HG02870 (cell line): ENCODE results near the gene TNNC2.
"Not testable (repeated sequence)": the region's sequence is repeated elsewhere in the genome, so short reads cannot be mapped to it uniquely, and the experiment has no call there.

Experiments
- ATAC-seq: cut with Tn5 transposase; IDR thresholded peaks from one replicate; pipeline ENCODE4 v1.9.1; 2021; ENCODE audit warnings: mild to moderate bottlenecking, moderate library complexity; ENCODE audit not compliant: unreplicated experiment

The TNNC2 gene

GRCh38 chr20:45823949-45824835 lies 2.9 kb downstream of the TNNC2 start:
- no peak for ATAC-seq

GRCh38 chr20:45822857-45823256 lies 4.3 kb downstream of the TNNC2 start:
- ATAC-seq = no peak

- no peak for ATAC-seq
Measured at GRCh38 chr20:45821947-45822346, 5.2 kb downstream of the TNNC2 start.

DNA sequence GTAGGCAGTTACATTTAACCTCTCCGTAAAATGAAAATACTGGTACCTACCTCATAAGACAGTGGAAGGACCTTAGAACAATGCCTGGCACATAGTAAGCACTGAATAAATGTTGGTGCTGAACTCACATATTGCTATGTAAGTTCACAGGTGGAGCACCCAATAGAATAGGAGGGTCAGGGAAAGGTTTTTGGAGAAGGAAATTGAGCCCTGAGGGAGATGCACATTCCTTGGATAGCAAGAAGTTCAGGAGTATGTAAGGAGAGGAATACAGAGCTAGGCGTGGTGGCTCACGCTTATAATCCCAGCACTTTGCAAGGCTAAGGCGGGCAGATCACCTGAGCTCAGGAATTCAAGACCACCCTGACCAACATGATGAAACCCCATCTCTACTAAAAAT lies 7.6 kb downstream of the TNNC2 start:
- no peak for ATAC-seq

DNA sequence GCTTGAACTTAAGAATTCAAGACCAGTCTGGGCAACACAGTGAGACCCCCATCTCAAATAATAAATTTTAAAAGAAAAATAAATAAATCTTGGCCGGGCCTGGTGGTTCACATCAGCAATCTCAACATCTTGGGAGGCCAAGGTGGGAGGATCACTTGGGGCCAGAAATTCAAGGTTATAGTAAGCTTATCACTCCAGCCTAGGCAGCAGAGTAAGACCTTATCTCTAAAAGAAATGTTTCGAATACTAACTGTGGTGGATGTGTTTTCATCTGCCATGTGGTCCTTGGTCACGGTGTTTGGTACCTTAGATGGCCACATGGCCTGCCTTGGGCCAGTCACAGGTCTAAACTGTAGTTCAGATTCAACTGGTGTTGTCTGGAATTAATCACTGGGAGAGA lies 8.9 kb downstream of the TNNC2 start:
- ATAC-seq = no peak

- ATAC-seq = no peak
Measured at GRCh38 chr20:45817376-45818194, 9.5 kb downstream of the TNNC2 start.

DNA sequence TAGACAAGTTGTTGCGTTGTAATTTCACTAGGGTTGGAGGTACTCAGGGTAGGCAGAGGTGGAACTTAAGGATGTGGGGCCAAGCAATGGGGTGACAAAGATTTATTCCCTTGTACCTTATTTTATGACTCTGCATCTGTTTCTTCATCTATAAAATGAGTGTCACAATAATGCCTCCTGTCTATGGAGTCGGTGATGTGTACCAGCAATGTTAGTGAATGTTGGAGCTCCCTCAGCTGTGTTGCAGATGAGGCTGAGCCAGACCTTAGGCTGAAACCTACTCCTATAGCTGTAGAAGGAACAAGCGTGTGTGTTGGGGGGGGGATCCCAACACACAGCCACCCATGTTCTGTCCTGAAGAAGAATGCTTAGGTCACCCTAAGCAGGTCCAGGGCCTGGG lies 10.2 kb downstream of the TNNC2 start:
- ATAC-seq = no peak

DNA sequence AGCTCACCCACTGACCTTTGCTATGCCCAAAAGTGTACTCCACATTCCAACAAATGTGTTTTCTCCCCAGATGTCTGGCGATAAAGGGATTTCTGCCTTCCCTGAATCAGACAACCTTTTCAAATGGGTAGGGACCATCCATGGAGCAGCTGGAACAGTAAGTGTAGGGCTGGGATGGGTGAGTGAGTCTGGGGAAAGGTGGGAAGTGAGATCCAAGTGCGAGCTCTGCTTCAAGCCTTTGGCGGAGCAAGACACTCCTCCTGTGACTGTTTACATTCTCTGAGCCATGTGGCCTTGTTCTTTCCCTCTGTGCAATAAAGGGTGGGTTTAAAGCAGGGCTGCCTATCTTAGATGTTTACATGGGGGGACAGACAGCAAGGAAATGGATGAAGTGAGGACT lies 12.8 kb downstream of the TNNC2 start:
- ATAC-seq = no peak

DNA sequence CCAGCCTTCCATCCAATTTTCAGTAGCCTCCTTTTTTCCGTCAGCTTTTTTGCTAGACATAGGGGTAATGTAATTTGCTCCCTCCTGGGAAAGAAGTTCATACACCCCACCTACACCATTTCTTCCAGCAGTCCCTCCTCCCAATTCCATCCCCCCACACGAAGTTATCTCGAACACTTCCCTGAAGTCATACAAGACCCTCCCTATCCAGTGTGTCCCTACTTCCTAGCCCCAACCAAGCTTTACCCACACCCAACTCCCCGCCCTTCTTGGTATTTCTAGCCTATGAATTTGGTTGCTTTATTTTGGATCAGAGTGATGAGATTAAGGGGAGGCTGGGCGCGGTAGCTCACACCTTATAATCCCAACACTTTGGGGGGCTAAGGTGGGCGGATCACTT lies 13.6 kb downstream of the TNNC2 start:
- no peak for ATAC-seq

- no peak for ATAC-seq
Measured at GRCh38 chr20:45813006-45813340, 14.1 kb downstream of the TNNC2 start.

GRCh38 chr20:45812157-45813005 lies 14.7 kb downstream of the TNNC2 start, which contains the start of gene UBE2C:
TSS of gene UBE2C (plus strand) at chr20:45812644. CDS start at chr20:45812696, 52 bp downstream.
- peak; percentile 97 for ATAC-seq

GRCh38 chr20:45810191-45810970 lies 16.7 kb downstream of the TNNC2 start:
- no peak for ATAC-seq

- no peak for ATAC-seq
Measured at GRCh38 chr20:45801851-45802250, 25.3 kb downstream of the TNNC2 start.

- ATAC-seq = no peak
Measured at GRCh38 chr20:45798935-45799642, 28.0 kb downstream of the TNNC2 start.

- not testable (repeated sequence) for ATAC-seq
Measured at GRCh38 chr20:45797955-45798354, 29.2 kb downstream of the TNNC2 start.

GRCh38 chr20:45797510-45797909 lies 29.6 kb downstream of the TNNC2 start:
- ATAC-seq = not testable (repeated sequence)

DNA sequence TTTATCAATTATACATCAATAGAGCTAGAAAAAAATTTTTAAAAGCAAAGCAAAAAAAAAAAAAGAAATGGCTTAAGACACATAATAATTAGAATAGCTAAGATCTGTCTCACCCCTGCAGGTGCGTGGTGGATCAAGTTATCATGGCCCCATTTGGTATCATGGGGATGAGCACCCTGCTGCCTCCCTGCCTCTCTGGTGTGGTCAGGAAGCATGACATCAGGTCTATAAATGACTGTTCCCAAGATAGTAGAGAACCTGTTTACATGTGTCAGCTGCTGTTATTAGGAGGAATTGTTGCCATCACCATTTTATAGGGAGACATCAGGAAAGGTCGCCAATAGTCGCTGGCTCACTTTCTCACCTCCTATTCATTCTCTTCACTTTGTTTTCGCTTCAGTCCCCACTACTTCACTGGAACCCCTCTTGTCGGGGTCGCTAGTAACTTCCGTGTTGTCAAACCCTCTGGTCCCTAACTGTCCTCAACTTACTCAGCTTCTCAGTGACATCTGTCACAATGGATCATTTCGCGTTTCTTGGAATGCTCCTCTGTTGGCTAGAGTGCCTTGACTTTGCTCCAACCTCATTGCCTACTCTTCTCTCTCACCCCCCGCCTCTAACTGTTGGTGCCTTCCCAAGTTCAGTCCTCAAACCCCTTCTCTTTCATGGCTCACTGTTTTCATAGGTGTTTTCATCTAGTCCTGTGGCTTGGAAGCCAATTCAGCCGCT lies 30.6 kb downstream of the TNNC2 start:
- ATAC-seq = no peak

DNA sequence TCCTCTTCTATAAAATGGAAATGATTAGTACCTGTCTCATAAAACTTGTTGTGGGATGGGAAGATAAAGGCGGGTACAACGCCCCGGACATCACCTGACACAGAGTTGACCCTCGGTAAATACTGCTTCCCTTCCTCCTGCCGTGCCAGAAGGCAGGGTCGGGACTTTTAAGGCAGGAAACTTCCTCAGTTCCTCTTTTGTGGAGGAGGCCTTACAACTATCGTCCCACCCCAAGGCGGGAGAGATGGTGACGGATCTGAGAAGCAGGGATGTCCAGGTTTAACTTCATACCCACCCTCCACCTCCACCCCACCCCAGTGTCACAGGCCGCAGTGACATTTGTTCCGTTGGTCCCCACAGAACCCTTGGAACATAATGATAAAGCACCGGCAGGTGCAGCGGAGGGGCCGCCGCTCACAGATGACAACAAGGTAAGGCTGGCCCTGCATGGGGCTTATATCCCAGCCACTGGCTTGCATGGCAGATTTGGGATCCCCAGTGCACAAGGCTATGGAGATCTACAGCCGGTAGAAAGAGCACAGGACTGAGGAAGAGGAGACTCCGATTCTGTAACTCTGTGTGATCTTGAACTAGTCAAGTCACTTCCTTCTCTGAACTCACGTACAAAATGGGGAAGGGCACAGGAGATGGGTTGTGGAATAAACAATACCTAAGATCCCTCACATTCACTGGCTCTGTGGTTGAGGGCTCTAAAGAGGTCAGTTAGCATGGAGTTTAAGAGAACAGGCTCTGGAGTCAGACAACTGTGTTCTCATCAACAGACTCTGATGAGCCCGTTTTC lies 34.6 kb downstream of the TNNC2 start:
- no peak for ATAC-seq
